NCI-H446 treated with DMSO at 0.1 percent for 48 hours (cell line): ENCODE data around the gene RSRP1.
"Not testable (repeated sequence)": the region's sequence is repeated elsewhere in the genome, so short reads cannot be mapped to it uniquely, and the experiment has no call there.

Experiments
- DNase-seq: peaks from one replicate; lab custom pipeline; 2025; lab: John Stamatoyannopoulos, UW

The RSRP1 gene

GRCh38 chr1:25247024-25247828 lies at the start of gene RSRP1:
RSRP1 (minus strand) TSS chr1:25247454; CDS start chr1:25246963, 491 bp downstream.
- DNase-seq: peak; percentile 97

- DNase-seq: not testable (repeated sequence)
Measured at GRCh38 chr1:25296501-25296900, 49.2 kb upstream of the RSRP1 start.

DNA sequence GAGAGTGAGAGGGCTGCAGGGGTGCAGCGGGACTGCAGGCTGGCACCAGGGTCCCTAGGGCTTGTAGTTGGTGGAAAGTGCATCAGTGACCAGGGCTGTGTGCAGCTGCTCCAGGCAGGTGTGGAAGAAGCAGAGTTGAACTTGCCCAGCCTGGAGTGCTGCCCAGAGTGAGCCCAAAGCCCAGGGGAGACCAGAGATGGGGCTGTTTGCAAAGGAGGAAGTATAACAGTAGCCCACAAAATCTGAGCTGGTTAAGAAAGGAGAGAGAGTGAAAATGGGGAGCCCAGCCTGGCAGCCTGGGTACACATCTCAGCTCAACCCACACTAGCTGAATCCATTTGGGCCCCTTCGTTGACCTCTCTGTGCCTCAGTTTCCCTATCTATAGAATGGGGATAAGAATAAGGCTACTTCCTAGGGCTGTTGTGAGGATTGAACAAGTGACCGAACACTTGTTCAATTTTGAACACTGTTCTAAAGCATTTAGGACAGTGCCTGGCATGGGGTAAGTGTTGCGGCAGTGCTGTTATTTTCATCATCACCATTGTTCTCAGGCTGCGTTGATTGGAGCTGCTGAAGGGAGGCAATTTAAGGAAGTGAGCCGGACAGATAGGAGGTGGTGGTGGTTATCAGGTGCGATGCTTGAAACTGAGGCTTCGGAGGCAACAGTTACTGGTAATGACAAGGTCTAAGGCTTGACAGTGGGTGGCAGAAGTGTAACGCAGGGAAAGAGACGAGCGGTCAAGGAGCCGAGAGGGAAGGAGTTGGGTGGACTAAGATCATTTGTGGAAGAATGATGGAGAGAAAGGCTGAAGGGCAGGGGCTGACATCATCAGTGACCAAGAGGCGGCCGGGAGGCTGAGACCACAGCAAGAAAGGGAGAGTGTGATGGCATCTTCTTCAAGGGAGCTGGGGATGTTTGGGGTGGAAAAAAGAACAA lies 47.9 kb upstream of the RSRP1 start:
- not testable (repeated sequence) for DNase-seq

DNA sequence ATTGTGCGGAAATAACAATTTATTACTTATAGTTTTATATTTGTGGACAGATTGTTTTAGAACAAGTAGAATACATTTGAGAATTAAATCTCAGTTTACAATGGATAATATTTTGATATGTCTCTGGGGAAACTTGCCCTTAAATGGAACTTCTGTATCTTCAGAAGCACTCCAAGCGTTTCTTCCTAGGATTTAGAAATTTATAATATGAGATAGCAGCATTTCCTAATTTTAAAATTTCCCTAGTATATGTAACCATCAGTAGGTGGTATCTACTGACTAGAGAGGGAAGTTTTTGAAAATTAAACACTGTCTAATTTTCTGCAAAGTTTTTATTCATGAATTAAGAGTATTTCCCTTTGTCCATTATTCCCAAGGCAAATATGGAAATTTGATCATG lies 46.2 kb upstream of the RSRP1 start:
- not testable (repeated sequence) for DNase-seq

DNA sequence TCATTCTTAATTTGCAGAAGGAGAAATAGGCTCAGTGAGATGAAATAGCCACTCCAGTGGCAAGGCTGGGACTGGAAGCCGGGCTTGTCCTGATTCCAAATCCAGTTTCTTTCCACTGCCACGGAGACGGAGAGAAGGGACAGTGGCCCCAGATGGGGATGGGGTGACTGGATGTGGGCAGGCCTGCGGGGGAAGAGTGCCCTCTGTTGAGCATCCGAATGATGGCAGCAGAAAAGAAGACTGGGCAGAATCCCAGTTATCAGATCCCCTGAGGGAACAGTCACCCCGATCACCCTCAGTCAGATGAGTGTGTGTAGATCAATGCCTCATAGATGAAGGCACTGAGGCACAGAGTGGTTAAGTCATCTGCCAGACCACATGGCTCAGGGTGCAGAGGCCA lies 42.8 kb upstream of the RSRP1 start:
- not testable (repeated sequence) for DNase-seq

DNA sequence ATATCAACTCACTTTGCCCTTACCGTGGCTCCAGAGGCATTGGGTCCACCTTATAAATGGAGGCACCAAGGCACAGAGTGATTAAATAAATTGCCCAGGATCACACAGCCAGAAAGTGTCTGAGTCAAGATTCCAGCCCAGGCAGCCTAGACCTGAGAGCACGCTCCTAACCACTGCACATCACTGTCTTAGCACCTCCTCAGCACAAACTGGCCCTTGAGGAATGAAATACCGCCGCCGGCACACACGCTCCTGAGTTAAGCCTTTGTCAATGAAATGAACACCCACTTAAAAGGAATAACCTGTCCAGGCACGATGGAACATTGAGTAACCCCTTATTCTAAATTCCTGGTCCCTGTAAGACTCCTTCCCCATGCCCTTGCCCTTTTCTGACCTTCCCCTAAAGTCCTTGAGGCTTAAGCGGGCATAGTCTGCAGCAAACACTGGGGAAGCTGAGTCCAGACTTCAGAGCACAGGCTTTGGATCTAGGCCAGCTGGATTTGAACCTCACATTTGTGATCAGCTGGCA lies 41.4 kb upstream of the RSRP1 start:
- DNase-seq: not testable (repeated sequence)

DNA sequence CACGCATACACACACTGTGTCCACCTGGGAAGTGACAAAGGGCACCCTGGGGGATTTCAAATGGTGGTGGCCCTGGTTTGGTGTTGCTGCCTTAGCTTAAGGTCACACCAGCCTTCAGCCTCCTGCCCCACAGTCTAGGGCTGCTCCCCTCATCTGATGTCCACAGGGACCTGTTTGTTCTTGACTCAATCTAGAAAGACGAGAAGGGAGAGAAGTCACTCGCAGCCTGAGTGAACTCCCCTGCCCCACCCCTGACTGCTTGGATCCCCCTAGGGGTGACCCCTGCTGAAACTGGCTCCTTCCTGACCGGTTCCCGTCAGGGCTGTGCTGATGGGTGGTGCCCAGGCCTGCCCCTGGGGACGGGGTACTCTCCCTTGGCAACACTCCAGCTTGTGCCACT lies 39.9 kb upstream of the RSRP1 start:
- DNase-seq: not testable (repeated sequence)

DNA sequence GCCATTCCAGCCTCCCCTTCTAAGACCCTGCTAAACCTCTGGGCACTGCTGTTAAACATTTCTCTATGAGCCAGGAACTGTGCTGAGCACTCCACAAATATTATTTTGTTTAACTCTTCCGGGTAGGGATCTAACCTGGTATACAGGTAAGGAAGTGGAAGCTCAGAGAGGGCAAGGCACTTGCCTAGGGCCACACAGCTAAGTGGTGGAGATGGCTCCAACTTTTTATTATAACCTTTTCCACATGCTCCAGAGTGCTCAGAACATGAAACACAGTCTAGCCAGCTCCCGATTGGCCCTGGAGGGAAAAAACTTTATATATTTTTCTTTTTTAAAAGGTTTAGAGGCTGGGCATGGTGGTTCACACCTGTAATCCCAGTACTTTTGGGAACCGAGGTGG lies 38.6 kb upstream of the RSRP1 start:
- DNase-seq: not testable (repeated sequence)

GRCh38 chr1:25279693-25280111 lies 32.4 kb upstream of the RSRP1 start:
- DNase-seq: not testable (repeated sequence)

DNA sequence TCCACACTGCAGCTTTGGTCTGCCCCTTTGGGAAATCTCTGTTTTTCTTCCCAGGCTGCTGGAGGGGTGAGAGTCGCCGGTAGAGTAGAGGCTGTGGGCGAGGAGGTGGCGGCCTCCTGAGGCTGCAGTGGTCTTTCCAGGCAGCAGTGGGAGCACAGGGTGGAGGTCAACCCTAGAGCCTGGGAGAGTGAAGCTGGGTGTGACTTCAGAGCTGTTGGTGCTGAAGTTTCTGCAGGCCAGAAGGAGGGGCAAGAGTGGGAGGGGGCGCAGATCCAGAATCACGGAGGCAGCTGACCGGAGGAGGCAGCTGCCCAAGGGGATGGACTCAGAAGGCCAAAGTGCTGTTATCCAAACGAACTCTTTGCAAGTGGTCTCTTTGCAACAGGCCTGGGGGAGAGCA lies 31.5 kb upstream of the RSRP1 start:
- not testable (repeated sequence) for DNase-seq

- not testable (repeated sequence) for DNase-seq
Measured at GRCh38 chr1:25278358-25278757, 31.1 kb upstream of the RSRP1 start.

DNA sequence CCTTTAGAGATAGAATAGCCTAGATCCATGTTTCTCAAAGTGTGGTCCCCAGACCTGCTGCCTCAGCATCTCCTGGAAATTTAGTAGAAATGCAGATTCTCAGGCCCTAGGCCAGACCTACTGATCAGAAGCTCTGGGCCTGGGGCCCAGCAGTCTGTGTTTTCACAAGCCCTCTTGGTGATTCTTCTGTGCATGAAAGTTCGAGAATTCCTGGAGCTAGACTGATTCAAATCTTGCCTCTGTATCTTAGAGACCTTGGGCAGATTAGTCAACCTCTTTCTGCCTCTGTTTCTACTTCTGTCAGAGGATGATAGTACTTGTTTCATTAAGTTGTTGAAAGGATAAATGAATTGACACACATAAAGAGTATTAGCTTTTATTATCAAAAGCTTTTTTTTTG lies 30.0 kb upstream of the RSRP1 start:
- not testable (repeated sequence) for DNase-seq

DNA sequence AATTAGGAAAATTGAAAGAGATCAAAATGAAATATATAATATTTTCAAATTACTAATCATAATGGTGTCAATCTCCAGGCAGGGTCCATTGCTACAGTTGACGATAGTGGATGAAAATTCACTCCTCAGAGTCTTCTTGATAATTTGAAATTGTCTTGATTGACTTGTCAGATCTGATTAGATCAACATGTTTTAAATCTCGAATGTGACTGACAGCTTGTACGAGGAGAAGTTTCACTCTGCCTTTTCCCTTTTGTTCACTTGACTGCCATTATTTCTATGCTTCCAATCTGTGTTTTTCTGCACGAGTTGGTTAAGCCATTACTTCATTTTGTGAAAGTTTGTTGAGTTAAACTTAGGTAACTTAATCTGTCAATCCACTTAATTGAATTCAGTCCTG lies 28.4 kb upstream of the RSRP1 start:
- not testable (repeated sequence) for DNase-seq

DNA sequence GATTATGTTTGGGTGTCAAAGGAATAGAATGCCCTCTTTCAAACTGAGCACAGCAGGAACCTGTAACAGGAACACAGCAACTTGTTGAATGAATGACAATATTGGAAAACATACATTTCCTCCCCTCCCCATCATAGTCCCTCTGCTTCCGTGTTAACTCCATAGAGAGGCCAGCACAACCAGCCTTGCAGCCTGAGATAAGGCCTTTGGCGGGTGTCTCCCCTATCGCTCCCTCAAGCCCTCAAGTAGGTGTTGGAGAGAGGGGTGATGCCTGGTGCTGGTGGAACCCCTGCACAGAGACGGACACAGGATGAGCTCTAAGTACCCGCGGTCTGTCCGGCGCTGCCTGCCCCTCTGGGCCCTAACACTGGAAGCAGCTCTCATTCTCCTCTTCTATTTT lies 25.0 kb upstream of the RSRP1 start, which contains the start of gene RHD:
RHD (plus strand) TSS at position 272 of the 400 bp plus-strand sequence; CDS start at position 311, 39 bp downstream.
- not testable (repeated sequence) for DNase-seq

GRCh38 chr1:25268143-25268760 lies 21.0 kb upstream of the RSRP1 start:
- not testable (repeated sequence) for DNase-seq

DNA sequence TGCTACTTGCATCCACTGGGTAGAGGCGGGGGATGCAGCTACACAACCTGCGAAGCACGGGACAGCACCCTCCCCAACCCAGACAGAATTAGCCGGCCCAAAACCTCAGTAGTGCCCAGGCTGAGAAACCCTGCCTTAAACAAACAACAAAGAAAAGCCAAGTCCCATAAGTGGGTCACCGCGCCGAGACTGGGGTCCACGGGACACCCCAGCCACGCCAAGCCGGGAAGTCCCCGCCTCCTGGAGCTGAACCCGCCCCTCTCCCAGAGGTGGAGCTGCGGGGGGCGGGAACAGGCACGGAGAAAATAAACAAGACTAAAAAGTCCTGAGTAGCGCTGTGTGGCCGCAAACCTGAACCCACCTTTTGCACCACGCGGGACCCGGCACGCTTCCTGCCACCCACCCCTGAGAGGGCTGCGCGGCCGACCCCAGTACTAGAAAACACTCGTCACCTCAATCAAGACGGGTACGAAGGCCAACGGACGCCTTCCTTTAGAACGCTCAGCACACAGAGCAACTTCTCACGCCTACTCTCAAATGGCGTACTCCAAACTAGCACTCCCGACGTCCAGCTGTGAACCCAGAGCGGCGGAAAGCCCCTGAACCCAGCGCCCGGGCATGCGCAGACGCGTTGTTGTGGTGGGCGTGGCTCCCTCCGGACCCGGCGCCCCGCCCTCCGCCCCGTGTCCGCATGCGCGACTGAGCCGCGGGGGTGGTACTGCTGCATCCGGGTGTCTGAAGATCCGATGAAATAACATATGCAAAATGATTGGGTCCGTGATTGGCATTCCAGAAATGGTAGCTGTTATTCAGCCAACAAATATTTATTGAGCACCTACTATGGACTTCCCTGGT lies 20.3 kb upstream of the RSRP1 start:
- DNase-seq: not testable (repeated sequence)

- DNase-seq: not testable (repeated sequence)
Measured at GRCh38 chr1:25266554-25267287, 19.5 kb upstream of the RSRP1 start.

- not testable (repeated sequence) for DNase-seq
Measured at GRCh38 chr1:25260336-25260735, 13.1 kb upstream of the RSRP1 start.

DNA sequence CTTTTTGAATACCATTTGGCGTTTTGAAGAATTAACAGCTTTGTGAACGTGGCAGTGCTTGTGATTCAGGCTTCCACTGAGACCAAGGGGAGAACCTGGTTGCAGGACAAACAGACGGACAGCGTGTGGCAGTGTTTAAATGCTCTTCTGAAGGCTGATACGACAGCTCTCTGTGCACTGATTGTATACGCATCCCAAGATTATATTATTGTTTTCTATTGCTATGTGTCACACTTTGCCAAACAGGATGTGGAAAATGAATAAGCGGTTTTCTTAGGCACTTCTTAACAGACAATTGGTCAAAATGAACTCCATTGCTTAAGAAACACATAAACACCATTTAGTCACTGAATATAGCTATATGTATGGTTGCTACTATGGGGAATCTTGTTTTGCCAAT lies 12.6 kb upstream of the RSRP1 start:
- not testable (repeated sequence) for DNase-seq

DNA sequence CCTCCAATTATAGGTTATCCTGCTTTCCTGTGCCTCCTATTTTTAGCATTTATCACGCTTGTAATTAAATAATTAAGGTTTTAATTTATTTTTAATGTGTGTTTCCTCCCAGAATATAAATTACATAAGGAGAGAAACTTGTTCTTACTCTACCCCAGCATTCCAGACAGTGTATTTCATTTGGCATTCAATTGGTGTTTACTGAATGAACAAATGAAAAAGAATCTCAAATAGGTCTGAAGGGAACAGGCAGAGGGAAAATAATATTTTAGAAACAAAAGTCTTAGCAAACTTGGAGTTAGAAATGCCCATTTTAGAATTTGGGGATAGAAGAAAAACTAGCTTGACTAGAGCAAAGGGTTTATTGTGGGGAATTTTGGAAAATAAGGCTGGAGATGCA lies 9.9 kb upstream of the RSRP1 start:
- DNase-seq: no peak
